ENCODE measurements around the gene PIGR. TPM values are rescaled to one million over a fixed set of nuclear protein-coding genes. Genes with fewer than 3 reads are reported as not detected.

PIGR gene
- polyA plus RNA-seq, 1 of the 3 experiments (the other 2 are of a cell fraction) = not detected

- H3F3A ChIP-seq (replicated peaks; ENCODE audit: insufficient read depth) = no peaks in the 10 kb centered on the region
- TF ChIP-seq JUND (IDR thresholded peaks at IDR 0.05) (no peak), TEAD4 (IDR thresholded peaks at IDR 0.05; ENCODE audit: borderline replicate concordance, insufficient read depth) (no peak), SMC3 (IDR thresholded peaks at IDR 0.05; ENCODE audit: low read depth, low read length) (no peak), RAD21 (IDR thresholded peaks at IDR 0.05; ENCODE audit: low read length) (no peak), RFX5 (IDR thresholded peaks at IDR 0.05; ENCODE audit: low read length) (no peak), MEF2A (IDR thresholded peaks at IDR 0.05; ENCODE audit: borderline replicate concordance, low read depth) (no peak), CHD2 (IDR thresholded peaks at IDR 0.05; ENCODE audit: low read length, partially characterized antibody) (no peak), POLR2AphosphoS5 (IDR thresholded peaks at IDR 0.05; ENCODE audit: low read depth, low read length) (no peak), RCOR1 (IDR thresholded peaks at IDR 0.05; ENCODE audit: low read length) (no peak), PBX3 (IDR thresholded peaks at IDR 0.05) (no peak), YY1 (IDR thresholded peaks at IDR 0.05; ENCODE audit: low read depth) (no peak), FOXJ3 (CRISPR knock-in tag; IDR thresholded peaks at IDR 0.05) (no peak), TAF1 (IDR thresholded peaks at IDR 0.05; ENCODE audit: borderline replicate concordance, low read depth, low read length) (no peak), REST (IDR thresholded peaks at IDR 0.05; ENCODE audit: low read depth, low read length) (no peak), IRF3 (IDR thresholded peaks at IDR 0.05; ENCODE audit: low read depth, low read length) (no peak), FOXM1 (IDR thresholded peaks at IDR 0.05; ENCODE audit: low read depth) (no peak), RXRA (IDR thresholded peaks at IDR 0.05; ENCODE audit: borderline replicate concordance, low read depth) (no peak), MXI1 (IDR thresholded peaks at IDR 0.05; ENCODE audit: low read depth, low read length) (no peak)
- POLR2A ChIA-PET = no interaction called here
Observed at GRCh38 chr1:206971029-206971655, 24.9 kb upstream of the PIGR start.

More at GRCh38 chr1:206971029-206971655, 24.9 kb upstream of the PIGR start:
- H3K9me3 ChIP-seq = no peaks in the 10 kb centered on the region
- no peaks in the 10 kb centered on the region for H4K20me1 ChIP-seq (ENCODE audit: insufficient read depth)
- no peaks in the 10 kb centered on the region for H3K36me3 ChIP-seq (replicated peaks in 1 of 2; ENCODE audit: control insufficient read depth in 1 of 2, insufficient read depth in 2 of 2, low read length in 1 of 2)
- H2AFZ ChIP-seq (ENCODE audit: low read depth) = no peak overlapping the region
- no peak overlapping the region for H3K9ac ChIP-seq
- H3K4me1 ChIP-seq (ENCODE audit: control insufficient read depth in 1 of 2, insufficient read depth in 2 of 2, low read depth in 1 of 2, low read length in 1 of 2) = no peaks in the 10 kb centered on the region
- H3K27ac ChIP-seq (ENCODE audit: low read depth in 2 of 2, low read length in 1 of 2) = no peak overlapping the region
- H3K79me2 ChIP-seq (ENCODE audit: insufficient read depth) = no peaks in the 10 kb centered on the region
- DNase-seq = no peak
- no peak overlapping the region for H3K4me2 ChIP-seq
- 10% methylated on average over 2 of the region's 2 CpGs for WGBS (ENCODE audit: low lambda C conversion rate)
- H3K4me3 ChIP-seq (ENCODE audit: low read depth in 2 of 2, low read length in 1 of 2) = no peak overlapping the region
- peaks cover 58% of the 10 kb centered on the region; the same call in 1 of the 2 replicates for H3K27me3 ChIP-seq (ENCODE audit: insufficient read depth)
- CTCF ChIA-PET = interaction anchor here (1.5 to 6.1 kb wide), 2 partner anchors 11 to 350 kb away, joined by 4 to 48 read pairs; no protein-coding TSS in a partner anchor
- no peaks in the 10 kb centered on the region for H3K9me2 ChIP-seq

Data from SK-N-SH (cell line).